SK-N-SH (cell line): Measurements from ENCODE around the gene DAB2IP. TPM values are rescaled to one million over a fixed set of nuclear protein-coding genes. Genes with fewer than 3 reads are reported as not detected.
"Not testable (repeated sequence)": the region's sequence is repeated elsewhere in the genome, so short reads cannot be mapped to it uniquely, and the experiment has no call there.

Experiments used
- CTCF ChIA-PET: fragments of 300-600, 350-600 bp; formaldehyde crosslinking; extraction: SDS; loops from one replicate; lab custom pipeline; 2021; lab: Yijun Ruan, JAX
- POLR2A ChIA-PET: fragments of 350-600 bp; sonication (Branson Sonifier 250); formaldehyde crosslinking; extraction: SDS; loops from one replicate; lab custom pipeline; 2020; ENCODE audit warnings: antibody characterized with exemption, inconsistent platforms; lab: Yijun Ruan, JAX
- DNase-seq: peaks from one replicate; pipeline ENCODE4 v3.0.0; 2012
- H2AFZ ChIP-seq: fragments of 200-600 bp; sonication (generic); 2 replicates; pipeline ENCODE4 v1.8.1; 2016; ENCODE audit warnings: antibody characterized with exemption, mild to moderate bottlenecking, low read depth
- H3F3A ChIP-seq: fragments of 200-600 bp; sonication (generic); replicated peaks from 2 replicates; pipeline ENCODE3; 2016; ENCODE audit warnings: antibody characterized with exemption, mild to moderate bottlenecking; ENCODE audit not compliant: insufficient read depth
- H3K27ac ChIP-seq, 2 experiments: fragments of 200-500 bp in 1 of 2; fragments of 200-600 bp in 1 of 2; sonication (Bioruptor generic) in 1 of 2; sonication (generic), shearing (Covaris generic) in 1 of 2; 2 replicates each; pipeline versions ENCODE4 v1.5.1 to v1.6.1; 2014 to 2016; ENCODE audit warnings: low read depth in 2 of 2, inconsistent platforms in 1 of 2, low read length in 1 of 2, mild to moderate bottlenecking in 1 of 2, mixed read lengths in 1 of 2
- H3K27me3 ChIP-seq: fragments of 200-600 bp; sonication (generic), shearing (Covaris generic); 2 replicates; pipeline ENCODE4 v1.6.1; 2016; ENCODE audit warnings: mixed run types; ENCODE audit not compliant: insufficient read depth
- H3K36me3 ChIP-seq, 2 experiments: fragments of 200-500 bp in 1 of 2; fragments of 200-600 bp in 1 of 2; sonication (Bioruptor generic) in 1 of 2; sonication (generic) in 1 of 2; replicated peaks in 1 of 2; 2 replicates each; pipeline versions ENCODE3 to v1.5.1; 2014 to 2016; ENCODE audit warnings: low read length in 1 of 2, mild to moderate bottlenecking in 1 of 2; ENCODE audit not compliant: insufficient read depth in 2 of 2, control insufficient read depth in 1 of 2
- H3K4me1 ChIP-seq, 2 experiments: fragments of 200-500 bp in 1 of 2; fragments of 200-600 bp in 1 of 2; sonication (Bioruptor generic) in 1 of 2; sonication (generic), shearing (Covaris generic) in 1 of 2; 2 replicates each; pipeline versions ENCODE4 v1.5.1 to v1.6.1; 2014 to 2016; ENCODE audit warnings: low read depth in 1 of 2, low read length in 1 of 2, mixed run types in 1 of 2; ENCODE audit not compliant: insufficient read depth in 2 of 2, control insufficient read depth in 1 of 2
- H3K4me2 ChIP-seq: fragments of 200-600 bp; sonication (generic), shearing (Covaris generic); 2 replicates; pipeline ENCODE4 v1.6.1; 2017; ENCODE audit warnings: mixed run types
- H3K4me3 ChIP-seq, 2 experiments: fragments of 200-500 bp in 1 of 2; fragments of 200-600 bp in 1 of 2; sonication (Bioruptor generic) in 1 of 2; sonication (generic), shearing (Covaris generic) in 1 of 2; 2 replicates each; pipeline versions ENCODE4 v1.5.1 to v1.8.1; 2014 to 2016; ENCODE audit warnings: low read depth in 2 of 2, inconsistent platforms in 1 of 2, low read length in 1 of 2, mild to moderate bottlenecking in 1 of 2, mixed read lengths in 1 of 2, moderate library complexity in 1 of 2
- H3K79me2 ChIP-seq: fragments of 200-600 bp; sonication (generic); 2 replicates; pipeline ENCODE4 v1.8.1; 2017; ENCODE audit warnings: mild to moderate bottlenecking; ENCODE audit not compliant: insufficient read depth
- H3K9ac ChIP-seq: fragments of 200-600 bp; sonication (generic); 2 replicates; pipeline ENCODE4 v1.6.1; 2017; ENCODE audit warnings: mixed run types
- H3K9me2 ChIP-seq: fragments of 200-600 bp; sonication (generic); 2 replicates; pipeline ENCODE4 v1.6.1; 2017; ENCODE audit warnings: mixed run types
- H3K9me3 ChIP-seq: fragments of 200-600 bp; sonication (generic); 2 replicates; pipeline ENCODE4 v1.6.1; 2017; ENCODE audit warnings: mixed run types, mild to moderate bottlenecking, moderate library complexity
- H4K20me1 ChIP-seq: fragments of 200-600 bp; sonication (generic); 2 replicates; pipeline ENCODE4 v1.6.1; 2017; ENCODE audit warnings: mild to moderate bottlenecking, mixed run types; ENCODE audit not compliant: insufficient read depth
- EZH2phosphoT487 ChIP-seq: fragments of 200-600 bp; sonication (generic); IDR thresholded peaks from 2 replicates; pipeline ENCODE4 v1.6.1; 2017; ENCODE audit warnings: low read depth, mixed run types, mild to moderate bottlenecking, antibody characterized with exemption, moderate library complexity, borderline replicate concordance
- GATA2 ChIP-seq: sonication (generic); formaldehyde crosslinking; IDR thresholded peaks from 2 replicates; pipeline ENCODE4 v1.5.0; 2020; ENCODE audit warnings: mild to moderate bottlenecking, missing genetic modification reagents
- NFIC ChIP-seq: IDR thresholded peaks from 2 replicates; pipeline ENCODE4 v1.4.0; 2012; ENCODE audit warnings: borderline replicate concordance
- RFX5 ChIP-seq: IDR thresholded peaks from 2 replicates; pipeline ENCODE4 v1.6.1; 2012; ENCODE audit warnings: mild to moderate bottlenecking, improper control_type of control experiment, low read length
- WGBS: methylation state at CpG from one replicate; pipeline ENCODE4 v1.1.6; 2017; ENCODE audit warnings: low lambda C conversion rate; 5-methylcytosine and 5-hydroxymethylcytosine counted together
- polyA plus RNA-seq, 3 experiments: library from polyadenylated mRNA; depleted of rRNA; stranded (reverse); fragments of >200 nt; gene quantifications; 2 replicates each; pipeline ENCODE4 v1.2.3, GENCODE V29; 2012

The DAB2IP gene
- polyA plus RNA-seq, 1 of the 3 experiments (the other 2 are of a cell fraction): 21.4 TPM

GRCh38 chr9:121622387-121623203, 28.8 kb upstream of the DAB2IP start:
- Histone ChIP-seq H3K36me3 (no peaks in the 10 kb centered on the region), H3K9ac (no peak overlapping the region), H3K4me2 (no peak overlapping the region), H3K27ac (no peak overlapping the region; a peak in 1 of 4 replicates), H3K9me2 (no peaks in the 10 kb centered on the region), H3K4me1 (peaks cover 0 to 13% of the 10 kb centered on the region in 2 experiments; a peak in 1 of 4 replicates), H3K9me3 (no peaks in the 10 kb centered on the region), H2AFZ (no peak overlapping the region), H3K27me3 (no peaks in the 10 kb centered on the region), H3K79me2 (no peaks in the 10 kb centered on the region), H4K20me1 (no peaks in the 10 kb centered on the region), H3K4me3 (no peak overlapping the region), H3F3A (no peaks in the 10 kb centered on the region)
- WGBS: 77% methylated on average over 13 of the region's 14 CpGs
- ChIA-PET CTCF (interaction anchor here (0.6 to 3.6 kb wide), 6 partner anchors 9 to 98 kb away, joined by 3 to 31 read pairs (median 4); no protein-coding TSS in a partner anchor), POLR2A (no interaction called here)
- TF ChIP-seq NFIC (no peak), GATA2 (no peak)
- no peak for DNase-seq

DNA sequence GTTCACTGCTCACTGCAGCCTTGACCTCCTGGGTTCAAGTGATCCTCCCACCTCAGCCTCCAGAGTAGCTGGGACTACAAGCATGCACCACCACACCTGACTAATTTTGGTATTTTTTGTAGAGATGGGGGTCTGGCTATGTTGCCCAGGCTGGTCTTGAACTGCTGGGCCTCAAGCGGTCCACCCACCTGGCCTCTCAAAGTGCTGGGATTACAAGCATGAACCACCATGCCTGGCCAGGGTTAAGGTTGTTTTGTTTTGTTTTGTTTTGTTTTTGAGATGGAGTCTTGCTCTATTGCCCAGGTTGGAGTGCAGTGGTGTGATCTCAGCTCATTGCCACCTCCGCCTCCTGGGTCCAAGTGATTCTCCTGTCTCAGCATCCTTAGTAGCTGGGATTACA, 28.0 kb upstream of the DAB2IP start:
- DNase-seq, H3K36me3 ChIP-seq, H3K9ac ChIP-seq, H3K9me2 ChIP-seq, H3K27ac ChIP-seq, H3K27me3 ChIP-seq, H2AFZ ChIP-seq, H3K9me3 ChIP-seq, H3F3A ChIP-seq, POLR2A ChIA-PET, H3K4me2 ChIP-seq, H3K4me3 ChIP-seq, H4K20me1 ChIP-seq, H3K79me2 ChIP-seq: not testable (repeated sequence)
- 91% methylated on average over 2 of the region's 2 CpGs for WGBS
- peaks cover 0 to 13% of the 10 kb centered on the region in 2 experiments; a peak in 1 of 4 replicates for H3K4me1 ChIP-seq
- CTCF ChIA-PET: interaction anchor here (1.5 kb wide), 1 partner anchor 72 kb away, joined by 3 read pairs; no protein-coding TSS in a partner anchor

- Histone ChIP-seq H3K9me3 (no peaks in the 10 kb centered on the region), H3K9me2 (no peaks in the 10 kb centered on the region), H3K36me3 (no peaks in the 10 kb centered on the region), H3K9ac (no peak overlapping the region), H3K4me2 (no peak overlapping the region), H3K4me3 (no peak overlapping the region), H2AFZ (no peak overlapping the region), H3K27me3 (no peaks in the 10 kb centered on the region), H4K20me1 (no peaks in the 10 kb centered on the region), H3K27ac (no peak overlapping the region), H3K4me1 (peaks cover 0 to 13% of the 10 kb centered on the region in 2 experiments; a peak in 1 of 4 replicates), H3K79me2 (no peaks in the 10 kb centered on the region), H3F3A (no peaks in the 10 kb centered on the region)
- ChIA-PET POLR2A (no interaction called here), CTCF (interaction anchor here (1.4 to 1.9 kb wide), 3 partner anchors 9 to 79 kb away, joined by 4 to 8 read pairs (median 6); no protein-coding TSS in a partner anchor)
- WGBS: 81% methylated on average over 3 of the region's 3 CpGs
- no peak for TF ChIP-seq RFX5
- no peak for TF ChIP-seq EZH2phosphoT487
- DNase-seq: no peak
Observed at GRCh38 chr9:121625590-121625989, 25.8 kb upstream of the DAB2IP start.
